HG02610 (cell line): ENCODE results near the gene ARHGAP45.

ENCODE experiments used
- ATAC-seq: cut with Tn5 transposase; IDR thresholded peaks from one replicate; pipeline ENCODE4 v1.9.1; 2021; ENCODE audit warnings: mild to moderate bottlenecking, moderate library complexity; ENCODE audit not compliant: unreplicated experiment

The ARHGAP45 gene

DNA sequence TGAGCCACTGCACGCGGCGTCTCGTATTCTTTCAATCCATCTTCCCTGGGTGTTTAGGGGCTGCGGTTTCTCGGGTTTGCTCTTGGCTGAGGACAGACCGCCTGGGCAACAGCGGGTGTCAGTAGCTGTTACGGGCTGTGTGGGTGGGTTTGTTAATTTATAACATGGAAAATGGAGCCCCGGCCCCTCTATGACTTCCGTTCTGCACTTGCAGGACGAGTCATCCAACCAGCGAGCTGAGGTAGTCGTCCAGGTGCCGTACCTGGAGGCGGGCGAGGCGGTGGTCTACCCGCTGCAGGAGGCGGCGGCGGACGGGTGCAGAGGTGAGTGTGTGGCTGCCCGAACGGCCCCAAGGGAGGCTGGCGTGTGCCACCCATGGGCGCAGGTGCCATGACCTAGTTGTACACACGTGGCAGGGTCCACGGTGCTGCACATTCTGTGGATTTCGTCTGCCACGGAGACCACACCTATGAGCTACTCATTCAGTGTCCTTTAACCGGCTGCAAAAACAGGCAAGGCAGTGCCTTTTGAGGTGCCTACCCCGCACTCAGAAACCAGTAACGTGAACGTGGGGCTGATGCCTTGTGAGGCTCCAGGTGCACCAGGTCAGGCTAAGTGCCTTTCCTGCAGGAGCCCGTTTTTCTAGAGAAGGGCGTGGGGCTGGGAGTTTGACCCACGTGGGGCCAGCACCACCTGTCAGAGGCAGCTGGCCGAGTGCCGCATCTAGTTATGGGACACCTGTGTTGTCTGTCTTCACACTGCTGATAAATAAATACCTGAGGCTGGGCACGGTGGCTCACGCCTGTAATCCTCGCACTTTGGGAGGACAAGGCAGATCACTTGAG lies 17.3 kb downstream of the ARHGAP45 start:
- no peak for ATAC-seq

DNA sequence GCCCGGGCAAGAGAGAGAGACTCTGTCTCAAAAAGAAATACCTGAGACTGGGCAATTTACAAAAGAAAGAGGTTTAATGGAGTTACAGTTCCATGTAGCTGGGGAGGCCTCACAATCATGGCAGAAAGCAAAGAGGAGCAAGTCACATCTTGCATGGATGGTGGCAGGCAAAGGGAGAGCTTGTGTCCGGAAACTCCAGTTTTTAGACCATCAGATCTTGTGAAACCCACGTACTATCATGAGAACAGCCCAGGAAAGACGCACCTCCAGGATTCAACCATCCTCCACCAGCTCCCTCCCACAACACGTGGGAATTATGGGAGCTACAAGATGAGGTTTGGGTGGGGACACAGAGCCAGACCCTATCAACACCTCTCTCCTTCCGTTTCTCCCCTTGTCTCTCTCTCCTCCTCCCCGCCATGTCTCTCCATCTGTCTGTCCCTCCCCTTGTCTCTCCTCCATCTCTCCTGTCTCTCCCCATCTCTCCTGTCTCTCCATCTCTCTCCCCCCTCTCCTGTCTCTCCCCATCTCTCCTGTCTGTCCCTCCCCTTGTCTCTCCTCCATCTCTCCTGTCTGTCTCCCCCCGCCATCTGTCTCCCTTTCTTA lies 18.2 kb downstream of the ARHGAP45 start:
- ATAC-seq, result no peak

DNA sequence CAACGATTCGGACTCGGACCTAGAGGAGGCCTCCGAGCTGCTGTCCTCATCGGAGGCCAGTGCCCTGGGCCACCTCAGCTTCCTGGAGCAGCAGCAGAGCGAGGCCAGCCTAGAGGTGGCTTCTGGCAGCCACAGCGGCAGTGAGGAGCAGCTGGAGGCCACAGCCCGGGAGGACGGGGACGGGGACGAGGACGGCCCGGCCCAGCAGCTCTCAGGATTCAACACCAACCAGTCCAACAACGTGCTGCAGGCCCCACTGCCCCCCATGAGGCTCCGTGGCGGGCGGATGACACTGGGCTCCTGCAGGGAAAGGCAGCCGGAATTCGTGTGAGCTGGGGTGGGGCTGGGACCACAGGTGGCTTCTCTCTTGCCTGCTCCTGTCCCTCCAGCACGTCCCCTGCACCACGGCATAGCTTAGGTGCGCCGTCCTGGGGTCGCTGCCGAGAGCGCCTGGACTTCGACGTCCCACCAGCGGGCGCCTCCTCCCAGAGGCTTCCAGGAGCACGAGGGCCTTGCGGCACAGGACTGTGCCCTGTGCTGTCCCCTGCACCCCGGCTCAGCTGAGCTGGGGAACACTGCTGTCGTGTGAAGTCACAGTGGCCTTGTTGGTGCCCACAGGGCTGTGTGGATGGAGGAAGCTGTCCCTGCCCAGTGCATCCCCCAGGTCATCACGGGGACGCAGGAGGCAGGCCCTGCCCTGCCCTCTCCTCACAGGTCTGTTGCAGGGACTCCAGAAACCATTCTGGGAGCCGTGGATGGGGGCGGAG lies 18.9 kb downstream of the ARHGAP45 start:
- no peak for ATAC-seq

DNA sequence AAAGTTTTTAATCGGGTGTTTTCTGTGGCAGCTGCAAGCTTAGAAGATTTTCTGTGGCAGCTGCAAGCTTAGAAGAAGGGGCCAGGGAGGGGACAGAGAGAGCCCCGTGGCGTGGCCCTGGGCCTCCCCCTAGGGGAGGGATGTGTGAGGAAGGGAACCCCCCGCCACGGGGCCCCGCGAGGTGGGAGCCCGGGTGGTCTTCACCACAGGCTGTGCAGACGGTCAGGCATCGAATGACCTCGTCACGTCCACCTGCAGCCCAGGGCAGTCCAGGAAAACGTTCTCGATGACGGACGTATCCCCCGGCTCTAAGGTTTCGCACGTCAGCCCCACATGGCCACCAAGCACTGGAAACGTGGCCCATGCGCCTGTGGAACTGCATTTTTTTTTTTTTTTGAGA lies 19.6 kb downstream of the ARHGAP45 start:
- ATAC-seq, result no peak

DNA sequence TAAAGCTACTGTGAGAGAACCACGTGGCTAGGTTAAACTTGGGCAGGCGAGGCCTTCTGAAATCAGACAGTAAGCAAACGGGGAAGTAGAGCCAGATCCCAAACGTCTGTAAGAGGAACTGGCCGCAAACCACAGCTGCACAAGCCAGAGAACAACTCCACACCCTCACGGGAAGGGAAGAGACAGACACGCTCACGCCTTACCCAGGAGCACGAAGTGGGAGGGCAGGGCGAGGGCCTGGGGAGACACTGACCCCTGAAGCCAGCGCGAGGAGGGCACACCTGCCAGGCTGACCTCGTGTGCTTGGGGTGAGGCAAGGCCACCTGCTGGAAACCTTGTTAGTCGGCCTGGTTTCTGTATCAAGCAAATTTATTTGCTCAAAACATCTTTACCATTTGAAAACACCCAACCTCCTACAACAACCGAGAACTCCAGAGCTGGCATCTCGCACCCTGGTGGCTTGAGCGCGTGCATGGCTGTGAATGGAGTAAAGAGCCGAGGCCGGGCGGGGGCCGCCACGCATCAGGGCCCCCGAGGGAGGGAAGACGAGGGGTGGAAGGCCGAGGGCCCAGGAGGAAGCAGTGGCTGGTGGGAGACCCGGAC lies 20.9 kb downstream of the ARHGAP45 start:
- no peak for ATAC-seq

DNA sequence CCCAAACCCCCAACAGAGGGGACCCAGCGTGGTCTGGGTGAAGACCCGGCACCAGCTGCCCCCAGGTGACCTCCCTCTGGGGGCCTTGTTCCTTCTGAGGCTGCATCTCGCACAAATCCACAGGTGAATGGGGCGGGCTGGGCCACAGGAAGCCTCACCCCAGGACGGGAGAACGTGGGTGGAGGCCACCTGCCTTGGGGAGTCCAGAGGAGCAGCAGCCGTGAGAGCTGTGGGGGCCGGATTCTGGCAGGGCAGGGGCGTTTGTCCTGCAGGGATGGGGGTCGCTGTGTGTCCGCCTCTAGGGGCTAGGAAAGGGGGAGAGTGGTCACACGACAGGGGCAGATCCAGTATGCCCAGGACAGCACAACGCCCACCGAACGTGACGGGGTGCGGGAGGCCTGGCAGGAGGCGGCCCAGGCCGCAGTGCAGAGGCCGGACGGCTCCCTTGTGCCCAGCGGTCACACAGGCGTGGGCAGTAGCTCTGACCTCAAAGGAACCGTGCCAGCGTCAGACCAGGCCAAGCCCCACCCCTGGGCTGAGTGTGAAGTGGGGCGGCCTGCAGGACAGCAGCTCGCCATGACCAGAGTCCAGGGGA lies 21.5 kb downstream of the ARHGAP45 start:
- no peak for ATAC-seq

DNA sequence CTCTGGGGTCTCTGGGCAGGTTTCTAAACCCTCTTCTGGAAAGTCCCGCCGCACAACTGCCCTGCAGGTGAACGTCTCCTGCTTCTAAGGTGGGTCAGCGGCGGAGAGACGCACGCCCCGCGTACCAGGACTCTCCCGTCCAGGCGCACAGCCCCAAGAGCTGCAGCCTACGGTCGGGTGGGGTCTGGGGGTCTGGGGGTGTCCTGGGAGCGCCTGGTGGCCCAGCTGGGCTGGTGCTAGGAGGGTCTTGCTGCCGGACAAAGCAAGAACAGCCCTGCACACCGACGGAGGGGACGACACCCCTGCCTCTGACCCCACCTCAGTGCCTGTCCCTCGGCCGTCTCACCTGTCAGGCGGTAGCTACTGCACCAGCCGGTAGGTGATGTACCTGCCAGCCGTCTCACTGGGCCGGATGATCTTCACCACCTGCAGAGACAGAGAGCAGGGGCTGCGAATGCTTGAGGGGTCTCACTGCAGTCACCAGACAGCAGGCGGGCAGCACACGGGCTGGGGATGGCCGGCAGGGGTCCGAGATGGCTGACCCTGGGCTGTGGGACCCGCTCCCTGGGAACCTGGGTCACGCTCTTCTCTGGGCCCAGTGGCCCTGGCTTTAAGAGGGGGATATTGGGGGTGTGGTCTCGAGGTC lies 22.3 kb downstream of the ARHGAP45 start:
- ATAC-seq, result no peak

DNA sequence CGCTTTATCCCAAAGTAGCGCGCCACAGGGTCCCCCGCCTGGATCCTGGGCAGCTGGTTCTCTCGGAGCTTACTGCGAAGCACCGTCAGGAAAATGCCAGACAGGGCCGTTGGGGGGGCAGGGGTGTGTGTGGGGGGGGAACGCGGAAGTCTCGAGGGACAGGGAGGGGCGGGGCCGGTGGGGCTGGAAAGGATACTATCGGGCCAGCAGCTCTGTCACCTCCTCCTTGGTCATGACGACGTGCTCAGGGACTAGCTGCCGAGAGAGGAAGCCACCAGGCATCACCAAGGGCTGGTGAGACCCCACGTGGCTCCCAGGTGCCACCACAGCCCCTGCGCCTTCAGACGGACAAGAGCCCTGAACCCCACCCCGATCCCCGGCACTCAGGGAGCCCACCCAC lies 22.9 kb downstream of the ARHGAP45 start:
- ATAC-seq, result no peak

DNA sequence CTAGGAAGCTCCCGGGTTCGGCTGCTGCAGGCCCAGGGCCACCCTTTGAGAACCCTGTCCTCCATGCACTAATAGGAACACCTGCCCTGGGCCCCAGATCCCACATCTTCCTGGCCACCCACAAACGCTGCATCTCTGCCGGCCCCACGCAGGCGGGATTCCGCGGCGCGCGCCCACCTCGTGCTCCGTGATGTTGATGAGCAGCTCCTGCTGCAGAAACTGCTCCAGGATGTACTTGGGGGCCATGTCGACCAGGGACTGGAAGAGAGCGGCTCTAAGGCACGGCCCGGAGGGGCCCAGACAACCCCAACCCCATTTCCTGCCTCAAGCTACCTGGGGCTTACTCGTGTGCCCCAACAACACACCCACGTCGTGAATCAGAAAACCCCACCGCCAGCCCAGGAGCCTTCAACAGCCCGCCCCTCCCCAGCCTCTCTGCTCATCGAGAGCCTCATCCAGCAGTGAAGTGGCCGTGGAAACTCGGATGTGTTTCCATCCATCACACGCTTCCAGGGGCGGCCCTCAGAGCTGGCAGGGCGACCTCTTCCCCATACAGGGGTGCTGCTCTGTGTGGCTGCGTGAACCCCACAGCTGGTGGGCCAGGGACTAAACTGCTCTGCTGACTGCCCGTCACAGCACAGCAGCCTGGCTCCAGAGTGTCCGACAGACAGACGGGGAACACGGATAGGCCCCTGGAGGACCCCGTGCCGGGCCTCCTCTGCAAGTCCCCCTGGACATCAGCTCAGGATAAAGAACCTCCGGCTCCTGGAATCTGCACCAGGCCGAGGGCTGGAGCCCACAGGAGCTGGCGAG lies 24.0 kb downstream of the ARHGAP45 start:
- no peak for ATAC-seq

DNA sequence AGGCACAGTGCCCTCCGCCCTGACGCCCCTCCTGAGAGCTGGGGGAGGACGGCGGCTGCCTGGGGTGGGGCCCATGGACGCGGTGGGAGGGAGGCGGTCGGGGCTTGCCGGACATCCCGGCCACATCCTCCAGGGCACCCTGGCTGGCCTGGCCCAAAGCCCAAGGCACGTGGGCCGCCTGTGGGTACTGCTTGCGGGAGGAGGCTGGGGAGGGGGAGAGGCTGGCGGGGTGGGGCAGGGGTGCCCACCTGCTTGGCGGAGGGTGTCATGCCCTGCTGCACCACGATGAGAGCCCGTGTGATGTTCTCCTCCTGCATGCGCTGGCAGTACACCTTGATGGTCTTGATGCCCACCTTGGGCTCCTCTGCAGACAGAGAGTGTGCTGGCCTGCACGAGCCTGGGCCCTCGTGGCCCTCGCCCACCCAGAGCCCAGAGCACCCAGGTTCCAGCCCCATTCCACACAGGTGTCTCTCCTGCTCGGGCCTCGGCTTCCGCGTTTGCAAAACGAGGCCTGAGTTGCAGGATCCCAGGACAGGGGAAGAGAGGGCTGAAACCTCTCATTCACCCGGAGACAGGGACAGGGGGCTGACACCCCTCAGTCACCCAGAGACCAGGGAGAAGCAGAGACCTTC lies 24.7 kb downstream of the ARHGAP45 start:
- no peak for ATAC-seq

DNA sequence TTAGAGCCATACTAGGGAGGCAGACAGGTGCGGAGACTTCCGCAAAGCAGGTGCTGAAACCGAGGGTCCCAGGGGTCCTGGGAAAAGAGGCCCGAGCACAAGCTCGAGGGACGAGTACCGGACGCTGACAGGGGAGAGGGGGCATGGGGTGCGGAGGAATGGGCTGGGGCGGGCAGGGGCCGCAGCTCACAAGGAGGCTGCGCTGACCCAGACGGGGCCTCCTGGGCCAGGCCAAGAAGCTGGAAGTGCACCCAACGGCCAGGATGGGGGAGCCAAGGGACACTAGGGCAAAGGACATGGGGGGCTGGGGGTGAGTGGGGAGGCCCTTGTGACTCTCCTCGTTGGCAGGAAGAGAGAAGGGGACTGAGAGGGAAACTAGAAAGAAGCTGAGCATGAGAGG lies 26.4 kb downstream of the ARHGAP45 start:
- ATAC-seq, result no peak

DNA sequence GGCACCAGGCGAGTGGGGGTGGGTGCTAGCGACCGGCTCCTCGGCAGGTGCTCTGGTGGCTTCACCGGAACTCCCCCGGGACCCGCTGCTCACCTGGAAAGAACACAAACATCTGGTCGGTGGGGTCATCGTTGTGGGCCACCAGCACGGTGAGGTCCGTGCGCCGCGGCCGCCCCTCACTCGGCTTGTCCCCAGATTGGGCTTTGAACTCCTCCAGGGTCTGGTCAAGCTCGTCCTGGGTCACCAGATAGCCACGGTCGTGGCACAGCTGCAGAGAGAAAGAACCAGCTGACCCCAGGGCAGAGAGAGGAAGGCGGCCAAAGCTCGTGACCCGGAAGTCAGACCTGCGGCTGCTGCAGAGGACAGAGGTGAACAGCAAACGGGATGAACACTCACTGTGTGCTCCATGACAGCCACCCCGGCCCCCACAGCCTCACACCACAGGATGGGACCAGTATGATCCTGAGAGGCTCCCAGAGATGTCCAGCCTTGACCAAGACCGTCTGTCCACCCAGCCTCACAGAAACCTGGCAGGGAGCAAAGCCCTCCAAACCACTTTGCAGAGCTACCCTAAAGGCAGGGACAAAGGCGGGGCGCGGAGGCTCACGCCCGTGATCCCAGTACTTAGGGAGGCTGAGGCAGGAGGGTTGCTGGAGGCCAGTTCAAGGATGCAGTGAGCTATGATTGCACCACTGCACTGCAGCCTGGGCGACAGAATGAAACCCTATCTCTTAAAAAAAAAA lies 27.0 kb downstream of the ARHGAP45 start:
- no peak for ATAC-seq

DNA sequence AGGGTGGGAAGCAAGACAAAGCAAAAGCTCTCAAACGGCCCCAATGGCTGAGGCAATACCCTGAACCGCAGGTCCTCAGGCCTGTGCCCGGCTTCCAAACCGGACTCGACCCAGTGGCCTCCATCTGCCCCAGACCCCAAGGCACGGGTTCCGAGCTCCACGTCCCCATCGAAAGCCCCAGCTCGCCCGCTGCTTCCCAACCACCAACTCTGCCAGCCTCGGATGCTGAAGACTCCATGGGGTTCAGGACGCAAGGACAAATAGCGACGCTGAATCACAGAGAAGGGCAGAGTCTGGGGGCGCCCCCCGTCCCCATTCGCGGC lies 27.6 kb downstream of the ARHGAP45 start:
- no peak for ATAC-seq

DNA sequence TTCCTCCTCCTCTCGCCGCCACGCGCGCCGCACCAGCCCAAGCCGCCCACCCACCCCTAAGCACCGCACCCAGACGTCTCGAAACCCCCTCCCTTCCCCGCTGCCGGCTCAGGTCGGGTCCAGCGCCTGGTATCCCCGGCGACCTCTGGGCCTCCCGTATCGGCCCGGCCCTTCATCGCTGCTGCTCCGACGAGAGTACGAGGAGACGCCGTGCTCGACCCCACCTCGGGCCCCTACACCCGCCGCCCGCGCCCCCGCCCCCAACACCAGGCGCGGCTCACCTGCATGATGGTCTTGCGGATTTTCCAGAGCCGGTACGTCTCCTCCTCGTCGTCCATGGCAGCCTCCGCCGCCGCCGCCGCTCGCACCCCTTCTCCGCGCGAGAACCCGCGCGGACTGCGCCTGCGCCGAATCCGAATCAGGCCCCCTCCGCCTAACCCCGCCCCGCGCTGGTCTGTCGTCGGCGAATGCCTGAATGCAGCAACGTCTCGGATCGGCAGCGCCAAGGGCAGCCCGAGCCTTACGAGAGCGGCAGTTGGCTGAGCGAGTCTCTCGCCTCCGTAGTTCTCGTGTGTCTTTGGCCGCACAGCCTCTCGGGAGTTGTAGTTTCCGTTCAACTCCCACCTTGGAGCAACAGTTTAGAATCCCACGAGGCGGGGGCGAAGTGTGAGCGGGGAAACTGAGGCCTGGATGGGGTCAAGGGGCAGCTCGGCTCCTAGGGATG lies 28.2 kb downstream of the ARHGAP45 start, which contains the start of gene POLR2E:
Gene POLR2E (minus strand): TSS at position 398 of the 724 bp plus-strand sequence. CDS start 60 bp downstream, at position 338.
- ATAC-seq, result peak; percentile 63

DNA sequence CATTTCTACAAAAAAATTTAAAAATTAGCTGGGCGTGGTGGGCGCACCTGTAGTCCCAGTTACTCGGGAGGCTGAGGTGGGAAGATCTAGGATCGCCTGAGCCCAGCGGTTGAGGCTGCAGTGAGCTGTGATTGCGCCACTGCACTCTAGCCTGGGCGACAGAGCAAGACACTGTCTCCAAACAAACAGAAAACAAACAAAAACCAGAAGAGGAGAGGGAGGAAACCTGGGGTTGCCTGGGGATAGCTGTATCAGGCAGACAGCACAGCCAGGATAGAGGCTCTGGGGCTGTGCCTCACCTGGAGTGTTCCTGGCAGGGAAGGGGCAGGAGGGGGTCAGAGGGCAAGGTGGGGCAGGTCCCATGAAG lies 30.8 kb downstream of the ARHGAP45 start:
- no peak for ATAC-seq

DNA sequence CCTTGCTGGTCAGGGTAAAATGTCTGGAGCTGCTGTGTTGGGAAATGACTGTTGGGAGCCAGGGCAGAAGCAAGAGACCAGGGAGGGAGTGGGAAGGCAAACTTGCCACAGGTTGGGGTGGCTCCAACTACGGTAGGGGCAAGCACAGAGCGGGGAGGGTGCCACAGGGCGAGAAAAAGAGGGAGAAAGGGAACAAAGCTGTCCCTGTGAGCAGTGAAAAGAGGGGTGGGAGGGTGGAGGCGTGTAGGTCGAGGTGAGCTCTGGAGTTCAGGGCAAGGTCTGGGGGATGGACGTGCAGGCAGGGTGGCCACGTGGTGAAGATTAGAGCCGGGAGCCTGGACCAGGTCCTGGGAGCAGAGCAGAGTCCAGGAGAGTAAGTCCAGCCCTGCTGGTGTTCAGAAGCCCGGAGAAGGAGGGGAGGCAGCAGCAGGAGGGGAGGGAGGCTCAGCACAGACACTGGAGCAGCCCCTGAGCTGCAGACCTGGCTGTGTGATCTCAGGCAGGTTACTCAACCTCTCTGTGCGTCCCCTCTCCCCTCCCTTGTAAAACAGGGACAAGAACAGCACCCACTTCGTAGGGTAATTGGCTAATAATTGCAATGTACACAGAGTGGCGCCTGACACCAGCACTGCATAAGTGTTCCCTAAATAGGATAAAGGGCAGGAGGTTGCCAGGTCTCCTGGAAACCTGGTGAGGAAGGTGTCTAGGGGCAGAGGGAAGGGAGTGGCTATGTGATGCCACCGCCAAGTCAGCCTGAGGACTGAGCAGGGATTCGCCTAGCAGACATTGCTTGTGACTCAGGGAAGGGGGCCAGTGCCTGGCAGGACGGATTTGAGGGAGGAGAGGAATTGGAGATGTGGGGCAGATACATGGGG lies 31.4 kb downstream of the ARHGAP45 start:
- ATAC-seq, result no peak

DNA sequence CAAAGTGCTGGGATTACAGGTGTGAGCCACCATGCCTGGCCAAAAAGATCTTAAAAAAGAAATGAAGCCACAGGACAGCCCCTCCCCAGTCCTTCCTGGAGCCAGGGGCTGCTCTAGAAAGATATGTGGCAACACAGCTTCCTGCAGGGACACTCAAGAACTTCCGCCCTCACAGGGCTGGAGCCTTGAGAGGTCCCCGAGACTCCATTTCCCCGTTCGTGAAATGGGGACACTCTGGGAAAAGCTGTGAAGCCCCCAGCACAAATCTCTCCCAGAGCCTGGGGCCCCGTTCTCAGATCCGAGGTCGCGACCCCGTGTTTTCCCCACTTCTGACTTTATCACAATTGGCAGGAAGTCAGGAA lies 34.4 kb downstream of the ARHGAP45 start:
- ATAC-seq, result no peak
